Stimulated activated effector memory CD8-positive, alpha-beta T cell treated with anti-CD3 and anti-CD28 coated beads, Interleukin-12 subunit alpha, Interleukin-12 subunit beta, amount 100 ng/mL, for 72 hours (primary cell): ENCODE data around the gene MTMR6.

ENCODE experiments used
- ATAC-seq: fragments of 150-1000 bp; cut with Tn5 transposase; 2 replicates; pipeline ENCODE4 v1.10.0; 2021
- DNase-seq, 2 donors: peaks; one replicate each; pipeline ENCODE4 v3.0.0; 2021 to 2022; ENCODE audit warnings: low spot score in 2 of 2
- H3K27ac Mint-ChIP-seq: one replicate; pipeline ENCODE4 v1.8.0; 2022; ENCODE audit warnings: mild to moderate bottlenecking, mixed read lengths
- H3K36me3 Mint-ChIP-seq: one replicate; pipeline ENCODE4 v1.8.0; 2022; ENCODE audit warnings: mild to moderate bottlenecking, mixed read lengths
- H3K4me1 Mint-ChIP-seq: one replicate; pipeline ENCODE4 v1.8.0; 2022; ENCODE audit warnings: mixed read lengths
- H3K4me3 Mint-ChIP-seq: one replicate; pipeline ENCODE4 v1.8.0; 2022; ENCODE audit warnings: mild to moderate bottlenecking, mixed read lengths
- H3K9me3 Mint-ChIP-seq: one replicate; pipeline ENCODE4 v1.8.0; 2022; ENCODE audit warnings: mixed read lengths

MTMR6 gene

DNA sequence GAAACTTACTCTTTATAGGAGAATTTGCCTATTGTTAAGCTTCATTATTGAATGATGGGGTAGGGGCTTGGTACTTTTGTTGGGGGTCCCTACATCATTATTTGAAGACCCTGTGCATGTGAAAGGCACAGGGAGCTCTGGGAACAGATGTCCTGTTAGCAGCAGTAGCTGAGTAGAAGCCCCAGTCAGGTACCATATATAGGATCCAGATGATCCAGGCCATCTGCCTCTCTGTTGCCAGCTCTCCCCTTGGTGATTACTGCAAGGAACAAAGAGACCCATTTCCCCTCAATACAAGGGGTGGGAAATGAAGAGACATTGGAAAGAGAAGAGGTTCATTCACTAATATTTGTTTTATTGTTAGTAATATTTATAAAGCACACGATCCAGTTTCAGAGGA, 4.4 kb upstream of the MTMR6 start:
- Mint-ChIP-seq H3K9me3 (no peaks in the 10 kb centered on the region), H3K36me3 (peaks cover 9% of the 10 kb centered on the region)

DNA sequence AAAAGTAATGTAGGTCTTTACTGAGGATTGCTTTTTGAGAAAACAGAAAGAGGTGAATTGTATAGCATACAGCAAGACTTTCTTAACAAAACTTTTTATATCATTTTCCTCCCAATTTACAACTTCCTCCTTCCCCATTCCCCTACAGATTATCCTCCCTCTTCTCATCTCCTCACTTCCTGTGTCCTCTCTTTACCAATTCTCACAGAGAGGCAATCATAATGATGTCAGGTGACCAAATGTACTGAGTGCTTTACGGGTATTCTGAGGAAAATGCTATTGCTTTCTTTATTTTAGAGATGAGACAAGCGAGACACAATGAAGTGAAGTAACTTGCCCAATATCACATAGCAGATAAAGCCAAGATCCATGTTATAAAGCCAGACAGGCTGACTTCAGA, 1.7 kb upstream of the MTMR6 start:
- no peak overlapping the region for H3K27ac Mint-ChIP-seq
- DNase-seq (no peak), ATAC-seq (no peak)
- peaks cover 14% of the 10 kb centered on the region for H3K36me3 Mint-ChIP-seq
- no peak overlapping the region for H3K4me3 Mint-ChIP-seq
- H3K9me3 Mint-ChIP-seq: no peaks in the 10 kb centered on the region
- H3K4me1 Mint-ChIP-seq: peaks cover 13% of the 10 kb centered on the region

More for the DNA sequence above, 4.4 kb upstream of the MTMR6 start:
- Mint-ChIP-seq H3K27ac (no peak overlapping the region), H3K4me1 (no peaks in the 10 kb centered on the region), H3K4me3 (no peak overlapping the region)
- ATAC-seq: no peak
- no peak for DNase-seq

DNA sequence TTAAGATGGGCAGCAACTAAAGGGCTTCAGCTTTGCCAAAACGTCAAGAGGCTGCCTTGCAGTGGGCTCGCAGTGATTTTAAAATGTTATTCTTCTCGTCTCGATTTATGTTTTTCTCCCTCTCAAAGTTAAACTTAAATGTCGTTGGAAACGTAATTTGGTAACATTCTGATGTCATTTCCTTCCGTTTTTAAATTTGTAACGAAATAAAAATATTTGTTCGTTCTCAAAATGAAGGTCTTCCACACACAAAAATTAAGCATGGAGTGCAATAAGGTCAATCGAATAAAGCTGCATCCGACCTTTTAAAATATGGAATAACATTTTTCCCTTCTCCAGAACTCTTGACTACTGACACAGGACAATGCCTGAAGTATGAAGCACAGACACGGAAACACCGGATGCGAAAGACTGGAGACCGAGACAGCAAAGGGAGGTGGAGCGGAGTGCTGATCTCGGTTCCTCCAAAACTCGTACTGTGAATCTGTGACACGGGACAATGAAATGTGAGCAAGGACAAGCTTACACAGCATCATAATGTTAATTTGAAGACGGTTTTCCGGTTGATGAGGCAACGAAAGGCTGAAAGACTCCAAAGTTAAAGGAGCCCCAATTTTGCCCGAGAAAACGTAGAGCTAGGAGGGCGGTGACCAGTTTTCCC, 850 bp downstream of the MTMR6 start:
- H3K27ac Mint-ChIP-seq: peak overlapping the region; percentile 94
- ATAC-seq: peak; percentile 50
- DNase-seq: peak in 1 of 2 donors; percentile 58
- H3K4me3 Mint-ChIP-seq: peak overlapping the region; percentile 90
- H3K4me1 Mint-ChIP-seq: peaks cover 38% of the 10 kb centered on the region
- no peaks in the 10 kb centered on the region for H3K9me3 Mint-ChIP-seq
- peaks cover 14% of the 10 kb centered on the region for H3K36me3 Mint-ChIP-seq

DNA sequence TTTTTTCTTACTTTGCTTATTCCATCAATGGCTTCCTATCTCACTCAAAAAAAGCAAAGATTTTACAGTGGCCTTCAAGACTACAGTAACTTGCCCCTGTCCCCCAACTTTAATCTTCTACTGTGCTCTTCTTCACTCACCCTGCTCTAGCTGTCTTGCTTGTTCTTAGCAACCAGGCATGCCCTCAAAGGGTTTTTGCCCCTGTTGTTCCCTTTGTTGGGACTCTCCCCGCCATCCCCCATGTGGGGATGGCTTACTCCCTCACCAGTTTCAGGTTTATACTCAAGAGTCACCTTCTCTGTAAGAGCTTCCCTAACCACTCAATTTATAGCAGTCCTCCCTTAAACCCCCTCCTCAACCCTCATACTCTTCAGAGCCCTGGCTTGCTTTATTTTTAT, 5.4 kb downstream of the MTMR6 start:
- Mint-ChIP-seq H3K9me3 (no peaks in the 10 kb centered on the region), H3K4me1 (peaks cover 77% of the 10 kb centered on the region), H3K4me3 (peak overlapping the region; percentile 52), H3K27ac (peak overlapping the region; percentile 43), H3K36me3 (peaks cover 7% of the 10 kb centered on the region)
- no peak for DNase-seq
- peak; percentile 64 for ATAC-seq

DNA sequence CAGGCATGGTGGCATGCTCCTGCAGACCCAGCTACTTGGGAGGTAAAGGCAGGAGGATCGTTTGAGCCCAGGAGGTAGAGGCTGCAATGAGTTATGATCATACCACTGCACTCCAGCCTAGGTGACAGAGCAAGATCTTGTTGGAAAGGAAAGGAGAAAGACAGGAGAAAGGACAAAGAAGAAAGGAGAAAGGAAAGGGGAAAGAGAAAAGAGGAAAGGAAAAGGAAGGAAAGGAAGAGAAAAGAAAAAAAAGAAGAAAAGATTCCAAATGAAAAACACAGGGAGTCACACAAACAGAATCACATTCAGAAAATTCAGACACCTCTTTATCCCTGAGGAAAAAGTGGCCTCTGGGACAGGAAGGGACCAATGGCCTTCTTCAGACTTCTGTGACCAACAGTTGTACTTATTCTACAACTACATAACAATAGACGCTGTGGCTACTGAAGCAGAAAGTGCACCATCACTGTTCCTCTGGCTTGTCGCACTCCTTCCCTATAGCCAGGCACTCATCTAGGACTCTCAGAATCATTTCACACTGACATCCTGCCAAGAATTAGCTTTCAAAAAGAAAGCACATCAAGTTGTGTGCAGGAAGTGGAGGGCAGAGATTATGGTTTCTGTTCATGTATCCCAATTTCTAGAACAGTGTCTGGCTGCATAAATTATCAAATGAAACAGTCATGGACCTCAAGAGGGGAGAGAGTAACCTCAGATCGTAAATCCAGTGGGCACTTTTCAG, 5.9 kb downstream of the MTMR6 start:
- DNase-seq: no peak
- H3K4me1 Mint-ChIP-seq: peaks cover 80% of the 10 kb centered on the region
- peak overlapping the region; percentile 43 for H3K27ac Mint-ChIP-seq
- peak; percentile 81 for ATAC-seq
- H3K9me3 Mint-ChIP-seq: no peaks in the 10 kb centered on the region
- peak overlapping the region; percentile 52 for H3K4me3 Mint-ChIP-seq
- H3K36me3 Mint-ChIP-seq: peaks cover 2% of the 10 kb centered on the region

DNA sequence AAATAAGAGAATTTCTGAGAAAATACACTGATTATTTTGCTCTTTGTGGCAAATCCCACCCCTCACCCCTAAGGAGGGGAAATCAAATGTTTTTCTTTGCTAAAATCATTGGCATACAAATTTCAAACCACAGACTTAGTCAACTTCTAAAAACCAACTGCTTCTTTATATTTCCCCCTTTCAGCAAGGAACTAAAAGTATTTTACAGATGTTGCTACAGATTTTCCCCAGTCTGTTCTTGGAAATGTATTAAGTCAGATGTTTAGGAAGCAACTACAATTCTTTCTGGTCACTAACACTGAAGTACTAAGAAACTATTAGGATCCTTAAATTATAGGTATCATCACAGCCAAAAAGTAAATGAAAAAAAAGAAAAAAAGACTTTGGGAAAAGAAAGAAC, 6.9 kb downstream of the MTMR6 start:
- Mint-ChIP-seq H3K36me3 (no peaks in the 10 kb centered on the region), H3K4me3 (peak overlapping the region; percentile 52), H3K9me3 (no peaks in the 10 kb centered on the region), H3K4me1 (peaks cover 76% of the 10 kb centered on the region), H3K27ac (no peak overlapping the region)
- ATAC-seq (no peak), DNase-seq (no peak)

DNA sequence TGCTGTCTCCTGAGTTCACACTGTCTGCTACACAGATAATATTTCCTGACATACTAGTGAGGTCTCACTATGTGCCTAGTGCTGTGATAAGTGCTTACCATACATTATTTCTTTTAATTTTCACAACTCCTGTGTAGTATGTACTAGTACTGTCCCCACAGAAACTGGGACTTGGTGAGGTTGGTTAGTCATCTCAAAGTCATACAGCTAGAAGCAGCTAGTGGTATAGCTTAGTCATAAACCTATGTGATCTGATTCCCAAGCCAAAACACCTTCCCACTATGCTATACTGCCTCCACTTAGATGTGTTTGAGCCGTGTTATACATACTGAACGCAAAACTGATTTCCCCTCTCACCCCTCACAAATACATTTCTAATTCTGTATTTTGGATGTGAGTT, 10.5 kb downstream of the MTMR6 start:
- Mint-ChIP-seq H3K9me3 (no peaks in the 10 kb centered on the region), H3K36me3 (peaks cover 31% of the 10 kb centered on the region), H3K27ac (peak overlapping the region; percentile 46), H3K4me3 (peak overlapping the region; percentile 5), H3K4me1 (peaks cover 53% of the 10 kb centered on the region)
- ATAC-seq (peak; percentile 99), DNase-seq (no peak)

DNA sequence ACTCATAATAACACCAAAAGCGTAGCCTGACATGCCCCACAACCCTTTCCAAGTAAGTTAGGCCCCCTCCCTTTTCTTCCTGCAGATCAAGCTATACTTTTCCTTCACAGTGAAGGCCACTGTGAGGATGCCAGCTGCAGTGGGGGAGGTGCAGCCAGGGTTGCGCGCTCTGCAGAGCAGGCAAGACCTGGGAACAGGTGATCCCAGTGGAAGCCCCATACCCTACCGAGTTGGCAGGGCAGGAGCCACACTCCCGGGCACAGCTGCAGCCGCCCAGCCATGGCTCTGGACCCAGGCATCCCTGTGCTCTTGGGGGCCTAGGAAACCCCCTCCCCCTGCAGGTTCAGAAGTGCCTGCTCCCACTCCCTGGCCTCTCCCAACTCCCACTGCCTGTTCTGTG, 18.7 kb downstream of the MTMR6 start:
- peaks cover 6% of the 10 kb centered on the region for H3K4me1 Mint-ChIP-seq
- H3K4me3 Mint-ChIP-seq: no peak overlapping the region
- DNase-seq: no peak
- H3K36me3 Mint-ChIP-seq: peaks cover 61% of the 10 kb centered on the region
- H3K27ac Mint-ChIP-seq: peak overlapping the region; percentile 1
- H3K9me3 Mint-ChIP-seq: no peaks in the 10 kb centered on the region
- ATAC-seq: no peak

DNA sequence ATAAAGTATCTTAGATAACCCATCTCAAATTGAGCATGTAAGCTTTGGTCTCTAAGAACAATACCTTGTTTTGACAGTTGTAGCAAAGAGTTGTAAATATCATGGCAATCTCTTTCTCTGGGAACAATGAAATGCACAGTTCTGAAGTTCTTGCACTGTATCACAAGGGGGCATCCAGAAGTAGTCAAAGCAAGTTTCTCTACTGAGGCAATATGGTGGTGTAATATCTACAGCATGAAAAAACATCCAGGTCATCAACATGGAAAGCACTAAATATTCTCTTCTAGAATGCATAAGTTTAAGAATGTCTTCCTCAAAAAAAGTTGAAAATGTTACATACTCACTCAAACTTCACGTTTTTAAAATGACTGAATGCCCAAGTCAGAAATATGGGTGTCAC, 19.6 kb downstream of the MTMR6 start:
- DNase-seq (no peak), ATAC-seq (peak; percentile 76)
- peaks cover 6% of the 10 kb centered on the region for H3K4me1 Mint-ChIP-seq
- no peaks in the 10 kb centered on the region for H3K9me3 Mint-ChIP-seq
- H3K36me3 Mint-ChIP-seq: peaks cover 61% of the 10 kb centered on the region
- H3K27ac Mint-ChIP-seq: no peak overlapping the region
- no peak overlapping the region for H3K4me3 Mint-ChIP-seq

DNA sequence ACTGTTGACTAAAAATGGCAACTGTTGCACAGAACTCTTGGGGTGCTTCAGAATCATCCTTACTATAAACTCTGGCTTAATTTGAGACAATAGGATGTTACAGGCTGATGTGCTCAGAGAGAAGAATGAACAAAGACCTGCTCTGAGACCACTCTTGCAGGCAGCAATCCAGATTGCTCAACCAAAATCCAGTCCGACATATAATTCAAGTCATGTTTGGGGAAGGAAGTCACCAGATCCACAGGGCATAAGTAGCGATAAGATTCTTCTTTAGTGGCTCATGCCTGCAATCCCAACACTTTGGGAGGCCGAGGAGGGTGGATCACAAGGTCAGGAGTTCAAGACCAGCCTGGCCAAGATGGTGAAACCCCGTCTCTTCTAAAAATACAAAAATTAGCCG, 20.6 kb downstream of the MTMR6 start:
- no peak for ATAC-seq
- DNase-seq: no peak
- Mint-ChIP-seq H3K27ac (no peak overlapping the region), H3K9me3 (no peaks in the 10 kb centered on the region), H3K4me1 (peaks cover 6% of the 10 kb centered on the region), H3K36me3 (peaks cover 61% of the 10 kb centered on the region), H3K4me3 (no peak overlapping the region)

DNA sequence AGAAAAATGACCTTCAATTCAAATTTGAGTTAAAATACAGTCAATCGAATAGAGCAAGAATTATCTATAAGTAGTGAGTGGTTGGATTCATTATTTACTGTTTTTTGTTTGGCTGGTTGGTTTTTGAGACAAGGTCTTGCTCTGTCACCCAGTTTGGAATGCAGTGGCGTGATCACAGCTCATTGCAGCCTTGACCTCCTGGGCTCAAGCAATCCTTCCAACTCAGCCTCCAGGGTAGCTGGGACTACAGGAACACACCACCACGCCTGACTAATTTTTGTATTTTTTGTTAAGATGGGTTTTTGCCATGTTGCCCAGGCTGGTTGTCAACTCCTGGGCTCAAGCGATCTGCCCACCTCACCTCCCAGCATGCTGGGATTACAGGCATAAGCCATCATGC, 25.0 kb downstream of the MTMR6 start:
- no peak for DNase-seq
- no peak overlapping the region for H3K27ac Mint-ChIP-seq
- no peak for ATAC-seq
- no peaks in the 10 kb centered on the region for H3K4me1 Mint-ChIP-seq
- H3K9me3 Mint-ChIP-seq: no peaks in the 10 kb centered on the region
- H3K4me3 Mint-ChIP-seq: no peak overlapping the region
- peaks cover 99% of the 10 kb centered on the region for H3K36me3 Mint-ChIP-seq

DNA sequence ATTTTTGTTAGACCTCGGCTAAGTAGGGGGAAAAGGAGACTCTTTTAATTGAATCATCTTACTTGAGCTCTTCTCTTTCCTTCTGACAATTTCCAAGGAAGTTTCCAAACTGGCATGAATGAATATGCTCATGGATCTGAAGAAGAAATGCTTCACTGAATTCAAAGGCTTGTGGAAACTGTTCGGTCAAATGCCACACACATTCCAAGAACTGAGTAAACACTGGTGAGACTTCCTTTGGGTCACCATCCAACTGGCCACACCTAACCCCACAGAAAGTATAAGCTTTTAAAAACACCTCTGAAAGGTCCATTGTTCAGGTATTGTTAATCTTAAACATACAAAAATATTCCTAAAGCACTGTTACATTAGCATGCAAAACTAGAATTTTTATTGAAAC, 33.6 kb downstream of the MTMR6 start:
- Mint-ChIP-seq H3K4me3 (no peak overlapping the region), H3K36me3 (peaks cover 97% of the 10 kb centered on the region), H3K9me3 (no peaks in the 10 kb centered on the region), H3K4me1 (no peaks in the 10 kb centered on the region), H3K27ac (no peak overlapping the region)
- no peak for DNase-seq
- ATAC-seq: no peak

DNA sequence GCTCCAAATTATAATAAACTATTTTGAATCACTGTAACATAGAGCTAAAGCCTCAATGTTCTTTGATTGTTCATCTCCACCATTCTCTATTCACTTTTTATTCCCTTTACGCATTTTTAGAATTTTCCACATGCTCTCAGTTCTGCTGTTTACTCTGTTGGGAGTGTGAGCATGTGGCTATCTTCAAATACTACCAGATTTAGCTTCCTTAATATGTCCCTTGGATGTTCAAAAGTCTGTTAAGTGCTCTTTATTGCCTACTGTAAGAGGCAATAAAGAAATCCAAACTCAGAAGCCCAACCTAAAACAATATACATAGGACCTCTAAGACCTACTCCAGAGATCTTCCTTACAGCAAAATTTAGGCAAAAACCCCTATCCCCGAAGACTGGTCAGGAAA, 34.5 kb downstream of the MTMR6 start:
- DNase-seq (no peak), ATAC-seq (no peak)
- H3K4me3 Mint-ChIP-seq: no peak overlapping the region
- no peaks in the 10 kb centered on the region for H3K9me3 Mint-ChIP-seq
- peaks cover 89% of the 10 kb centered on the region for H3K36me3 Mint-ChIP-seq
- no peaks in the 10 kb centered on the region for H3K4me1 Mint-ChIP-seq
- H3K27ac Mint-ChIP-seq: no peak overlapping the region

DNA sequence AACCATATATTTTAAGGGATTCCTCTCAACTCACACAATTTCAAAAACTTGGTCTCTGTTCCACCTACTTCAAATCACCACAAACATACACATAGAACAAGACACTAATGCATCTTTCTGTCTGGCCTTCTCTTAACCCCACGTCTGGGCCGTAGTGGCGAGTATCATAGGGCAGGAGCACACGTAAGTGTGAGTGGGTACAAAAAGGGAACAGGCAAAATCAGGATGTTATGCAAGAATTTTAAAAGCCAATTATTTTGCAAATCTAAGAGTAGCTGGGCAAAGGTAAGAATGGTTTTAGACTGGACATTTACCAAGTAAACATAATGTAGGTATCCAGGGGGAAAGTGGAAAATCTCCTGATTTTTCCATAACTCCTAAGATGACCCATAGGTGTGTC, 35.1 kb downstream of the MTMR6 start:
- DNase-seq: no peak
- H3K9me3 Mint-ChIP-seq: no peaks in the 10 kb centered on the region
- H3K4me1 Mint-ChIP-seq: no peaks in the 10 kb centered on the region
- no peak overlapping the region for H3K27ac Mint-ChIP-seq
- H3K4me3 Mint-ChIP-seq: no peak overlapping the region
- no peak for ATAC-seq
- H3K36me3 Mint-ChIP-seq: peaks cover 84% of the 10 kb centered on the region

DNA sequence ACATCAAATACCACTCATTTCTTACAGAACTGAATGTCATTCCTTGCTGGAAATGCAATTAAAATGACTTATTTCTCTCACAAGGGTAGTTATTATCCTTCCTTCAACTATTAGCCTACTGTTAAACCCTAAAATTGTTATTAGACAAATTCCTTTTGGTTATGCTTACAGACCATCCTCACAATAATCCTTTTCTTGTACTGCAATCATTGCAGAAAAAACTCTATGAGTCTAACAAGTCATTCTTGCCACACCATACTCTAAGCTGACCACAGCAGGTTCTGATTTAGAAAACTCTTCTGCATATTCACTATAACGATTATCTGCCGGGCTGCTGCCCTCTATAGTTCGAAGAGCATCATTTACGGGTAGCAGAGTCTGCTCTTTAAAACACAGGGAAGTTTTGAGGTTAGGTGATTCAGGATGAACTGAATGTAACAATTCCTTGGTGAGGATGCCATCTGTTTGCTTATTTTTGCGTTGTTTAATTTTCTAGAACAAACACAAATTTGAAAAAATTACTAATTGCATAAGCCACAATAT, 38.2 kb downstream of the MTMR6 start:
- Mint-ChIP-seq H3K9me3 (no peaks in the 10 kb centered on the region), H3K27ac (no peak overlapping the region)

DNA sequence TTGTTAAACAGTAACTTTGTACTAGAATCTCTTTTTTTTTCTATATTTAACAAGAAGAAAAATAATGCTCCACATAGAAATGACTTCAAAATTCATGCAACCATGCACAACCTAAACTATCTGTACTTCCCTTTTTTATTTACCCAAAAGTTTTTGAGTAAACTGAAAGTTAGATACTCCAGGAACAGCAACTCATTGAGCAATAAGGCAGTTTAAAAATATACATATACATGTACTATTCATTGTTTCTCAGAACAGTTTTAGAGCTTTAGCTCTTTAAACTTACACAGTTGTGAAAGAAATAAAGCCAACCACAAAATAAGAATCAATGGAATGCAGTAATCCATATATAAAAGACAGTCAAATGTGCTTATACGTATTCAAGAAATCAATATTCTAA, 39.2 kb downstream of the MTMR6 start:
- Mint-ChIP-seq H3K9me3 (no peaks in the 10 kb centered on the region), H3K36me3 (peaks cover 56% of the 10 kb centered on the region), H3K27ac (no peak overlapping the region), H3K4me3 (no peak overlapping the region), H3K4me1 (no peaks in the 10 kb centered on the region)
- DNase-seq: no peak
- no peak for ATAC-seq

More for the DNA sequence above, 38.2 kb downstream of the MTMR6 start:
- Mint-ChIP-seq H3K4me3 (no peak overlapping the region), H3K4me1 (no peaks in the 10 kb centered on the region), H3K36me3 (peaks cover 60% of the 10 kb centered on the region)
- ATAC-seq (no peak), DNase-seq (no peak)
